Endothelial cell (in vitro differentiated cells): ENCODE data around the gene CSNK1G2. TPM values are rescaled to one million over a fixed set of nuclear protein-coding genes. Genes with fewer than 3 reads are reported as not detected.

Source experiments
- DNase-seq: peaks from one replicate; pipeline ENCODE4 v3.0.0; 2021; ENCODE audit warnings: low spot score
- H3K27ac Mint-ChIP-seq: one replicate; pipeline ENCODE4 v1.8.0; 2021; ENCODE audit warnings: mixed read lengths, inconsistent platforms; ENCODE audit not compliant: unreplicated experiment
- H3K27me3 Mint-ChIP-seq: one replicate; pipeline ENCODE4 v1.8.0; 2021; ENCODE audit warnings: mild to moderate bottlenecking, moderate library complexity, mixed read lengths, inconsistent platforms; ENCODE audit not compliant: unreplicated experiment
- H3K36me3 Mint-ChIP-seq: one replicate; pipeline ENCODE4 v1.8.0; 2021; ENCODE audit warnings: mild to moderate bottlenecking, low read depth, mixed read lengths, inconsistent platforms; ENCODE audit not compliant: unreplicated experiment
- H3K4me1 Mint-ChIP-seq: one replicate; pipeline ENCODE4 v1.8.0; 2021; ENCODE audit warnings: mild to moderate bottlenecking, mixed read lengths, inconsistent platforms; ENCODE audit not compliant: unreplicated experiment
- H3K4me3 Mint-ChIP-seq: one replicate; pipeline ENCODE4 v1.8.0; 2021; ENCODE audit warnings: mild to moderate bottlenecking, mixed read lengths, inconsistent platforms; ENCODE audit not compliant: unreplicated experiment
- H3K9me3 Mint-ChIP-seq: one replicate; pipeline ENCODE4 v1.8.0; 2021; ENCODE audit warnings: mixed read lengths, inconsistent platforms; ENCODE audit not compliant: unreplicated experiment
- total RNA-seq: library from RNA; stranded (reverse); fragmentation: NEBNext Ultra II Directional; extraction: Animal tissue kit (Norgen Biotek cat#: 25700); gene quantifications from one replicate; pipeline ENCODE4 v1.2.1, GENCODE V29; 2021; ENCODE audit not compliant: unreplicated experiment
- TF ChIP-seq, protein P1 (sequence below): fragments of 200-600 bp; sonication (generic); IDR thresholded peaks from one replicate; pipeline ENCODE4 v1.5.0; 2021; ENCODE audit warnings: antibody characterized with exemption; ENCODE audit not compliant: unreplicated experiment

CSNK1G2 gene
- total RNA-seq, 1 donor from 2014 or later, result 110 TPM

- TF ChIP-seq, protein P1, sequence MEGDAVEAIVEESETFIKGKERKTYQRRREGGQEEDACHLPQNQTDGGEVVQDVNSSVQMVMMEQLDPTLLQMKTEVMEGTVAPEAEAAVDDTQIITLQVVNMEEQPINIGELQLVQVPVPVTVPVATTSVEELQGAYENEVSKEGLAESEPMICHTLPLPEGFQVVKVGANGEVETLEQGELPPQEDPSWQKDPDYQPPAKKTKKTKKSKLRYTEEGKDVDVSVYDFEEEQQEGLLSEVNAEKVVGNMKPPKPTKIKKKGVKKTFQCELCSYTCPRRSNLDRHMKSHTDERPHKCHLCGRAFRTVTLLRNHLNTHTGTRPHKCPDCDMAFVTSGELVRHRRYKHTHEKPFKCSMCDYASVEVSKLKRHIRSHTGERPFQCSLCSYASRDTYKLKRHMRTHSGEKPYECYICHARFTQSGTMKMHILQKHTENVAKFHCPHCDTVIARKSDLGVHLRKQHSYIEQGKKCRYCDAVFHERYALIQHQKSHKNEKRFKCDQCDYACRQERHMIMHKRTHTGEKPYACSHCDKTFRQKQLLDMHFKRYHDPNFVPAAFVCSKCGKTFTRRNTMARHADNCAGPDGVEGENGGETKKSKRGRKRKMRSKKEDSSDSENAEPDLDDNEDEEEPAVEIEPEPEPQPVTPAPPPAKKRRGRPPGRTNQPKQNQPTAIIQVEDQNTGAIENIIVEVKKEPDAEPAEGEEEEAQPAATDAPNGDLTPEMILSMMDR, result no peak
- no peaks in the 10 kb centered on the region for H3K4me1 Mint-ChIP-seq
- no peaks in the 10 kb centered on the region for H3K9me3 Mint-ChIP-seq
- H3K27ac Mint-ChIP-seq, result no peak overlapping the region
- DNase-seq, result no peak
- peaks cover 9% of the 10 kb centered on the region for H3K36me3 Mint-ChIP-seq
- no peak overlapping the region for H3K4me3 Mint-ChIP-seq
- peaks cover 3% of the 10 kb centered on the region for H3K27me3 Mint-ChIP-seq
Measured at GRCh38 chr19:1969176-1970002, 28.4 kb downstream of the CSNK1G2 start.

DNA sequence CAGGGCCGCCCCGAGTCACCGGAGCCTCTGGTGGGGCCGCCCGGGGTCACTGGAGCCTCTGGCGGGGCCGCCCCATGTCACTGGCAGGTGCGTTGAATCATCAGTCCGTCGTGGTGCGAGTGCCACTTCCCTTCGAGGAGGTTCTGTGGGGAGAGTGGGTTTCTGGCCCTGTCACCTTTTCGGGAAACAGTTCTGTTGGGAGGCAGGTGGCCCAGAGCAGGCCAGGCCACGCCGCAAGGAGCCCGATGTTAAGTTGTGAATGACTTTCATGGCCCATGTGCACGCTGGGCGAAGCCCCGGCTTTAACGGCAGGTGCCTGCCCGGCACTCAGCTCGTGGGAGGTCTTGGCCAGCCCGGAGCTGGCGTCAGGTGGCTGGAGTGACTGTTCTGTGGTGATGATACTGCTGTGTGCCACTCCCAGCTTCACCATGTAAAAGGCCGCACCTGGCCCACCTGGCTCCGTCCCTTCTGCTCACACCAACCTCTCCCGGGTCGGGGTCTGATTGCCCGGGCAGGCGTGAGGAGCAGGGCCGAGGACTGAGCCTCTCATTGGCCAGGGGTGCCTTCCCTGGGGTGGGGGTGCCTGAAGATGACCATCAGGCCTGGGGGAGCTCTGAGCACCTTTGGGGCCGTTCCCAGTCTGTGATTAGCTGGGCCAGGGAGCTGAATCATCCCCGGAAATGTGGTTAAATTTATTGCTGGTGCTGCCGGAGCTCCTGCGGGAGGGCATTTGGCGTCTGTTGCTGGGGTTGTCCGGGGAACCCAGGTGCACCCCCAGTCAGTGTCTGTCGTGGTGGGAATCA is 29.2 kb downstream of the CSNK1G2 start:
- Mint-ChIP-seq H3K36me3 (peaks cover 12% of the 10 kb centered on the region), H3K9me3 (no peaks in the 10 kb centered on the region), H3K4me3 (no peak overlapping the region), H3K4me1 (no peaks in the 10 kb centered on the region), H3K27me3 (peaks cover 3% of the 10 kb centered on the region), H3K27ac (no peak overlapping the region)
- no peak for DNase-seq
- TF ChIP-seq, protein P1, result no peak

GRCh38 chr19:1970806-1971502 is 30.0 kb downstream of the CSNK1G2 start:
- H3K4me1 Mint-ChIP-seq, result no peaks in the 10 kb centered on the region
- TF ChIP-seq, protein P1, result no peak
- peaks cover 7% of the 10 kb centered on the region for H3K27me3 Mint-ChIP-seq
- H3K4me3 Mint-ChIP-seq, result no peak overlapping the region
- H3K27ac Mint-ChIP-seq, result no peak overlapping the region
- H3K9me3 Mint-ChIP-seq, result no peaks in the 10 kb centered on the region
- H3K36me3 Mint-ChIP-seq, result peaks cover 12% of the 10 kb centered on the region
- DNase-seq, result no peak

- Mint-ChIP-seq H3K9me3 (no peaks in the 10 kb centered on the region), H3K27ac (no peak overlapping the region), H3K4me3 (no peak overlapping the region), H3K27me3 (peaks cover 8% of the 10 kb centered on the region), H3K4me1 (no peaks in the 10 kb centered on the region), H3K36me3 (peaks cover 9% of the 10 kb centered on the region)
- TF ChIP-seq, protein P1, result no peak
- no peak for DNase-seq
Measured at GRCh38 chr19:1974381-1975161, 33.6 kb downstream of the CSNK1G2 start.
